HG03045 (cell line): ENCODE data around the gene SNX3.

Source experiments
- ATAC-seq: cut with Tn5 transposase; IDR thresholded peaks from one replicate; pipeline ENCODE4 v1.9.1; 2021; ENCODE audit warnings: mild to moderate bottlenecking, moderate library complexity; ENCODE audit not compliant: unreplicated experiment

Gene SNX3

DNA sequence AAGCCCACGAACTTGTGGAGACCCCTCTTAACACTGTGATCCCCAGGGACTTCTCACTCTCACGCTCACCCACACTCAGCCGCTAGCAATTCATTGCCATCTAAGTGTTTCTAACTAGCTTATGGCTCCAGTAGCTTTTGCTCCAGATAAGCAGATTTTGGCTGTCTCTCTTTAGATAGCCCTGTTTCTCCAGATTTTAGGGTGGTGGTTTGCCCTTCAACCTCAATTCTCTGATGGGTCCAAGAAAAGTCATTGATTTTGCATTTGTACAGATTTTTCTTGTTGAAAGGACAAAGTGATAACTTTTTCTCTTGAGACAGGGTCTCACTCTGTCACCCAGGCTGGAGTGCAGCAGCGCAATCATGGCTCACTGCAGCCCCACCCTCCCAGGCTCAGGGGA is 53.8 kb downstream of the SNX3 start:
- ATAC-seq = no peak

GRCh38 chr6:108203189-108204112 is 57.4 kb downstream of the SNX3 start:
- ATAC-seq = no peak

DNA sequence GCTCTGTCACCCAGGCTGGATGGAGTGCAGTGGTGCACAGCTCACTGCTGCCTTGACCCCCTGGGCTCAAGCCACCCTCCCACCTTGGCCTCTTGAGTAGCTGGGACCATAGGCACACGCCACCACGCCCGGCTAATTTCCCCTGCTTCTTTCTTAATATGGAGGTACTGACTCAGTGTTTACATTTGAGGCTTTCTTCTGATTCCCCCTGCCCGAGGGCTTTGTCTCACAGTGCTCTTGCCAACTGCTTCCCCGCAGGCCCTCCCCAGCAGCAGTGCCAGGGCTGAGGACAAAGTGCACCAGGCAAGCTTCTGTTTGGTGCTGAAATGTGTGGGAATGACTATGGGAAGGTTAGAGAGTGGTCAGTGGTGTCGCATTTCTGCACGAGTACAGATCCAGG is 60.2 kb downstream of the SNX3 start:
- ATAC-seq = no peak

DNA sequence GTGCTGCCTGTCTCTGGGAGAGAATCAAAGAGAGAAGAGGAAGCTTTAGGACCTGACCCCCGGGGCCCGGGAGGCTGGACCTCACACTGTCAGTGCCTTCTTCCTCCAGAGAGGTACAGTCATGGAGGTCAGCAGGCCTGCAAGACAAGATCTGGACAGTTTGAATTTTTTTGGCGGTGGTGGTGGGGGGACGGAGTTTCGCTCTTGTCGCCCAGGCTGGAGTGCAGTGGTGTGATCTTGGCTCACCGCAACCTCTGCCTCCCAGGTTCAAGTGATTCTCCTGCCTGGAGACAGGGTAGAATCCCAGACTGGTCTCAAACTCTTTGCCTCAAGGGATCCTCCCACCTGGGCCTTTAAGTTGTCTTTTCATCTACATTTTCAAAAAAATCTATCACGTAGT is 60.7 kb downstream of the SNX3 start:
- ATAC-seq = no peak

- ATAC-seq = no peak
These were observed 61.9 kb downstream of the SNX3 start for GRCh38 chr6:108198761-108199498.

DNA sequence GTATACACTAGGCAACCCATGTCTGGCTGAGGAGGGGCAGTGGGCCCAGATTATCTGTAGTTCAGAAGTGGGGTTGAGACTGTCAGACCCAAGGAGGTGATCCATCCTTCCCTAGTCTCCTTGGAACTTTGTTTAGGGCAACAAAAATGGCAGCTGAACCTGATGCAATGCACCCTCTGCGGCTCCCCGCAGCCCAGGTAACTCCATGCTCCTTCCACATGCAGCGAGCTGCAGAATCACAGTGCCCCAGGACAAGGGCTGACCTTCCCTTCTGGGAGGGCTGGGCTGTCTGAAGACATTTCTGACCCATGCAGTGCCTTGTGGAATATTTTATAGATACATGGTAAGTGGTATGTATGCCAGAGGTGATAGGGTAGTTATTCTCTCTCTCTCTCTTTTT is 65.6 kb downstream of the SNX3 start:
- no peak for ATAC-seq

DNA sequence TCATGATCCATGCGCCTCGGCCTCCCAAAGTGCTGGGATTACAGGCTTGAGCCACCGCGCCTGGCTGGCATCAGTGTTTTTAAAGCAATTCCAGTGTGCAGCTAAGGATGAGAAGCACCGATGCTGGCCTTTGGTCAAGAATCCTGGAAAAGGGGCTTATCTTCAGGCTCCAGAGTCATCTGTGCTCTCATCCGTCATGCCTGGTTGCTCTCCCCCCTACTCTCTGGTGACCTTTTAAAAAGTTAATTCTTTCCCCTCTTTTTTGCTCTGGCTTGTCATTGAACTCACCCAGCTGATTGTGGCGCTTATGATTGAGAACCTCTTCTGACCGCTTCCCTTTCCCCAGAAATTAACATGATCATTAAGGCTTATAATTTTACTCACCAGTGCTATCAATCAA is 66.3 kb downstream of the SNX3 start:
- ATAC-seq = no peak

- no peak for ATAC-seq
These were observed 67.0 kb downstream of the SNX3 start for GRCh38 chr6:108193835-108194234.

DNA sequence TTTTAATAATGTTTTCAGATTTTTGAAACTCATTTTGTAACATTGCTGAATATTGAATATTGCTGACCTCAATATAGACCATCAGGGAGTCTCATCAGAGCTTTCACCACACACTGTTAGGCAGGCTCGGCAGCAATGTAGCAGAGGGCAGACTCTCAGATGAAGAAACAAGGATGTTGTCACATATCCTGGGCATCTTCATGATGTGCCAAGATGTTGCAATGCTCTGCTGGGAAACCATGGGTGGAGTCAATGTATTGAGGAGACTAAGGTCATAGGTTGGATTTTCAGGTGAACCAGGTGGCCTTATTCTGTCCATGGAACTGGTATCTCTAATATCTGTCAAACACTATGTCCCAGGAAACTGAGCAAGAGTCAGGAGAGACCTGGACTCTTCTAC is 67.7 kb downstream of the SNX3 start:
- ATAC-seq = no peak

GRCh38 chr6:108187519-108187918 is 73.3 kb downstream of the SNX3 start:
- no peak for ATAC-seq

DNA sequence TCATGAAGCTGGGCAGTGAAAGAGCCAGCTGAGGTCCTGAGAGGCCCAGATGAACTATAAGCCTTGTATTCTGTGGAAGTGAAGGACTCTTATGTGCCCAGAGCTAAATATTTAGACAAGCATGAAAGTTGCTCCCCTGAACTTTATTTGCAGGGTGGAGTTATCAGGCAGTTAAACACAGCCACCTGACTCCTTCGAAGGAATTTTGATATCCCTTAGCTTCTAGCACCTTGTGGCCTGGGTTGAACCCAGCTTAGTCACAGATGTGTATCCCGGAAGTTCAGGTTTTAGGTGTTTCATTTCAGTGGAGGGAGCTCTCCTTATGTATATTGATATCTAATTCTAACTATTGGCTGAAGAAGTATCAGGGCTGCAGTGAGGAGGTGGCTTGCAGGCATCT is 74.6 kb downstream of the SNX3 start:
- ATAC-seq = no peak

- ATAC-seq = no peak
These were observed 80.1 kb downstream of the SNX3 start for GRCh38 chr6:108180776-108181175.

GRCh38 chr6:108180266-108180665 is 80.6 kb downstream of the SNX3 start:
- no peak for ATAC-seq

- no peak for ATAC-seq
These were observed 81.1 kb downstream of the SNX3 start for GRCh38 chr6:108179741-108180140.

DNA sequence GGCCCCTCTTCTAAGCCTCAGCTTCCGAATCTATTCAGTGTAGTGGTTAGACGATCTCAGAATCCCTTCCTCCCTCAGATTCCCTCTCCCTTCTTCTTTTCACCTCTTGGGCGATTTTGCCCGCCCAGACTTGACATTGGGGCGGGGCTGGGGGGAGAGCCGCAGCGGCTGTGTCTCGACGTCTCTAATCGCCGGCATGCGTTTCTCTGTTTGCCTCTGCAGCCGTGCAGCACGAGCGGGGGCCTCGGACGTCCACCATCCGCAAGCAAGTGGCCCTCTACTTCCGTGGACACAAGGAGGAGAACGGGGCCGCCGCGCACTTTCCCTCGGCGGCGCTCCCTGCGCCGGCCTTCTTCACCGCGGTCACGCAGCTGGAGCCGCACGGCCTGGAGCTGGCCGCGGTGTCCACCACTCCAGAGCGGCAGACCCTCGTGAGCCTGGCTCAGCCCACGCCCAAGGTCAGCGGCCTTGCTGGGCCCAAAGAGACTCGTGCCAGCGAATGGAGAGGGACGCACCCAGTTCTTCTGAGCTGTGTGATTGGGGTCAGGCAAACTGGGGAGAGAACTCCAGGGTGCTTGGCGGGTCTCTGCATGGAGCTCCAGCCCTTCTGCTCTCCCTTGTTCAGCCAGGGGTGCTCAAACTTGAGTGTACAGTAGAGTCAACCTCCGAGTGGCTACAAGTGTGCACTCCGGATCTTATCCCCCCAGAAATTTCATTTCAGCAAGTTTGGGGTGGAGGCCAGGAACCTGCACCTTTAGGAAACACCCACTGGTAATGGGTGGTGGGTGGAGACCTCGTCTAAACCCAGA is 84.4 kb downstream of the SNX3 start:
- no peak for ATAC-seq

GRCh38 chr6:108175592-108176279 is 85.1 kb downstream of the SNX3 start:
- ATAC-seq = no peak

DNA sequence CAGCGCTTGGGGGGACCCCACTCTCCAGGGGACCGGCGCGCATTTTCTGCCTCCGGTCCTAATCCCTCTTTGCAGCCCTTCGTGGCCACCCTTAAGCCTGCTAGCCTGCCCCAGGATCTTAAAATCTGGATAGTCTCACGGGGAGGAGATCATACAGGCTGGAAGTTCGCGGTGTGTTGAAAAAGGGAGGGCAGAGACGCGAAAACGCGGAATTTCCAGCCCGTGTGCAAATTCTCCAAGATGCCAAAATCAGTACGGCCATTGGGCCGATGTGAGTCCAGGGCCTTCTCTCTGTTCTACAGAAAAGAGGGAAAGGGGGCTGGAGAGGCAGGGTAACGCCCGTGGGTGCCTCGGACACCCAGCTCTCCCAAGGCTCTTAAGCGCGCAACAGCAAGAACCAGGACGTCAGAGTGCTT is 85.7 kb downstream of the SNX3 start:
- ATAC-seq = no peak

DNA sequence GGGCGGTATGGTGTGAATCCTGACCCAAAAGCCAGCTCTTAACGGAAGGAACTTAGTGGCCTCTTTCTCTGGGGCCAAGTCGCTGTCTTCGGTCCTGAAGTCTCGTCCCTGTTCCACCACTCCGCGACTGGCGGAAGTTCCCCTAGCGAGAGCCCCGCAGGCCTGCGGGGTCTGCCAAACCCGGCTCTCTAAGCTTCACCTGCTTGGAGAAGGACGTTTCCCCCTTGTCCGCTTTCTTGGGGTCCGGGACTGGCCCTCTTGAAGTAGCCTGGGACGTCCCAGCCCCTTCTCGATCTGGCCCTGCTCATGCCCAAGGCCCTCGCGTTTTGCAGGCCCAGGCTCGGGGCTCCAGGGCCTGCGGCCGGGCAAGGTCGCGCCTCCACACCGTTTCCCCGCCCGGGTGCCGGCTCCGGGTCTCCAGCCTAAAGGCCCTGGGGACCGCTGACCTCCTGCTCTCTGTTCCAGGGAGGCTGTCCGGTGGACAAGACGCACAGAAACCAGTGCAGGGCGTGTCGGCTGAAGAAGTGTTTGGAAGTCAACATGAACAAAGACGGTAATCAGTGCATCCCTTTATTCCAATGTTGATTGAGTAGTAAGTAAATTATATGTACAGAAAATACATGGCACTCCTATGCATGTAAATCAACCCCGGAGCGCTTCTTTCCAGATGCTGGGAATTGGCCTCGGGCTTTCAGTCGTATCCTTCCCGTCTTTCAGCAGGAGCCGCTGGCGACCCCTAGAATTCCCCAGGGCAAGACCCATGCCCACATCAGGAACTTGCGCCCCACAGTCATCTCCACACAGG is 86.3 kb downstream of the SNX3 start:
- no peak for ATAC-seq

DNA sequence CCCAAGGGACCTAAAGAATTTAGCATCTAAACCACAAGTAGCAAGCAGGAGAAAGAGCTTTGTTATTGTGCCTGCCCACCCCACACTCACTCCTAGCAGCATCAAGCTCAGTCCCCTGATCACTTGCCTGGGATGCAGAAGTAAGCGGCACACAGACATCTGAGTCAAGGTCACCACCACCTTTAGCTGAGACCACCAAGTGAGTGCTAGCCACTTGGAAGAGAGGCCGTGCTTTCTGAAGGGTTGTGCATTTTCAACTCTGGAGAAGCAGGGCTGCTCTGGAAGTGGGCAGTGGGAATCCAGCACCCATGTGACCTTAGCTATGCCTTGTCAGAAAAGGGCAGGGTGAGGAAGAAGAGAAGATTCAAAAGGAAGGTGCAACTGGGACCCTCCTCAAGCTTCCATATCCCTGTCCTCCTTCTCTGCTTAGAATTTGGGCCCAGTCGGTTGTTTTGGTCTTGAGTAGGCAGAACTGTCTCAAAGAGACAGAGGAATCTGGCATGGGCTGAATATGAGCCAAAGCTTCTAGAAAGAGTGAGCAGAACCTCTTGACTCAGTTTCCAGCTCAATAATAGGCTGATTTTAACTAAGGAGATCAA is 88.8 kb downstream of the SNX3 start:
- ATAC-seq = no peak
